ENCODE data around the gene WNT9A.

- TF ChIP-seq CTCF (IDR thresholded peaks at IDR 0.05) = no peak
- no peak for TF ChIP-seq POLR2A (IDR thresholded peaks at IDR 0.05)
Measured at GRCh38 chr1:227994632-227995300, 47.0 kb upstream of the WNT9A start.
